Activated CD4-positive, alpha-beta T cell treated with anti-CD3 and anti-CD28 coated beads, Interleukin-2, amount 10 ng/mL, durations not matched to agents 24 days and 14 days (primary cell): ENCODE measurements around the gene LRCH1. TPM values are rescaled to one million over a fixed set of nuclear protein-coding genes. Genes with fewer than 3 reads are reported as not detected.

Experiments used
- DNase-seq: peaks from one replicate; pipeline ENCODE4 v3.0.0; 2022
- H3K27ac Mint-ChIP-seq: one replicate; pipeline ENCODE4 v1.8.0; 2022; ENCODE audit warnings: mild to moderate bottlenecking, mixed read lengths
- H3K27me3 Mint-ChIP-seq: one replicate; pipeline ENCODE4 v1.8.0; 2022; ENCODE audit warnings: mixed read lengths
- H3K36me3 Mint-ChIP-seq: one replicate; pipeline ENCODE4 v1.8.0; 2022; ENCODE audit warnings: low read depth, mild to moderate bottlenecking, mixed read lengths
- H3K4me1 Mint-ChIP-seq: one replicate; pipeline ENCODE4 v1.8.0; 2021; ENCODE audit warnings: mixed read lengths
- H3K4me3 Mint-ChIP-seq: one replicate; pipeline ENCODE4 v1.8.0; 2022; ENCODE audit warnings: mild to moderate bottlenecking, moderate library complexity, mixed read lengths
- H3K9me3 Mint-ChIP-seq: one replicate; pipeline ENCODE4 v1.8.0; 2021; ENCODE audit warnings: mixed read lengths
- intact Hi-C: fragments of 100-400 bp; cut with micrococcal nuclease; formaldehyde crosslinking; loops from one replicate; pipeline ENCODE4 v1.15.1; 2023
- total RNA-seq: library from RNA; stranded (reverse); gene quantifications from 2 replicates; pipeline ENCODE4 v1.2.3, GENCODE V29; 2022

LRCH1 gene
- total RNA-seq, 1 donor from 2014 or later, result 18.3 TPM

- no peak overlapping the region for H3K27ac Mint-ChIP-seq
- H3K9me3 Mint-ChIP-seq, result no peaks in the 10 kb centered on the region
- H3K4me3 Mint-ChIP-seq, result no peak overlapping the region
- H3K36me3 Mint-ChIP-seq, result no peaks in the 10 kb centered on the region
- intact Hi-C loops, result no loop called here
- peaks cover 19% of the 10 kb centered on the region for H3K27me3 Mint-ChIP-seq
- H3K4me1 Mint-ChIP-seq, result peaks cover 9% of the 10 kb centered on the region
- DNase-seq, result no peak
Observed at GRCh38 chr13:46543287-46543686, 9.7 kb upstream of the LRCH1 start.

GRCh38 chr13:46544208-46544607 lies 8.8 kb upstream of the LRCH1 start:
- intact Hi-C loops, result no loop called here
- DNase-seq, result no peak
- Mint-ChIP-seq H3K4me1 (peaks cover 9% of the 10 kb centered on the region), H3K27me3 (peaks cover 17% of the 10 kb centered on the region), H3K36me3 (no peaks in the 10 kb centered on the region), H3K9me3 (no peaks in the 10 kb centered on the region), H3K27ac (no peak overlapping the region), H3K4me3 (no peak overlapping the region)

GRCh38 chr13:46544811-46545210 lies 8.2 kb upstream of the LRCH1 start:
- intact Hi-C loops, result no loop called here
- Mint-ChIP-seq H3K4me3 (no peak overlapping the region), H3K4me1 (peaks cover 9% of the 10 kb centered on the region), H3K9me3 (no peaks in the 10 kb centered on the region), H3K27ac (no peak overlapping the region), H3K27me3 (peaks cover 17% of the 10 kb centered on the region), H3K36me3 (no peaks in the 10 kb centered on the region)
- DNase-seq, result no peak

- Mint-ChIP-seq H3K27me3 (peaks cover 15% of the 10 kb centered on the region), H3K4me3 (no peak overlapping the region), H3K27ac (no peak overlapping the region), H3K9me3 (no peaks in the 10 kb centered on the region), H3K4me1 (peaks cover 10% of the 10 kb centered on the region), H3K36me3 (no peaks in the 10 kb centered on the region)
- intact Hi-C loops, result no loop called here
- DNase-seq, result no peak
Observed at GRCh38 chr13:46546084-46546768, 6.7 kb upstream of the LRCH1 start.

GRCh38 chr13:46550822-46551221 lies 2.1 kb upstream of the LRCH1 start:
- Mint-ChIP-seq H3K36me3 (peaks cover 3% of the 10 kb centered on the region), H3K4me1 (peaks cover 27% of the 10 kb centered on the region), H3K9me3 (no peaks in the 10 kb centered on the region), H3K27me3 (peaks cover 12% of the 10 kb centered on the region), H3K27ac (no peak overlapping the region), H3K4me3 (no peak overlapping the region)
- intact Hi-C loops, result loop anchor here (1.0 to 10.0 kb wide), 7 partner anchors 20 to 1206 kb away; partner anchors contain the start of genes LCP1, TPT1 and ZC3H13
- no peak for DNase-seq

GRCh38 chr13:46551410-46552302 lies 1.3 kb upstream of the LRCH1 start:
- no peaks in the 10 kb centered on the region for H3K9me3 Mint-ChIP-seq
- peak; percentile 88 for DNase-seq
- peaks cover 34% of the 10 kb centered on the region for H3K4me1 Mint-ChIP-seq
- peak overlapping the region; percentile 97 for H3K4me3 Mint-ChIP-seq
- peak overlapping the region; percentile 29 for H3K27ac Mint-ChIP-seq
- intact Hi-C loops, result loop anchor here (1.0 to 10.0 kb wide), 7 partner anchors 21 to 1207 kb away; partner anchors contain the start of genes LCP1, TPT1 and ZC3H13
- peaks cover 9% of the 10 kb centered on the region for H3K27me3 Mint-ChIP-seq
- peaks cover 3% of the 10 kb centered on the region for H3K36me3 Mint-ChIP-seq

- peaks cover 38% of the 10 kb centered on the region for H3K4me1 Mint-ChIP-seq
- H3K27ac Mint-ChIP-seq, result peak overlapping the region; percentile 78
- peak; percentile 63 for DNase-seq
- H3K4me3 Mint-ChIP-seq, result peak overlapping the region; percentile 97
- H3K27me3 Mint-ChIP-seq, result peaks cover 9% of the 10 kb centered on the region
- no peaks in the 10 kb centered on the region for H3K9me3 Mint-ChIP-seq
- peaks cover 3% of the 10 kb centered on the region for H3K36me3 Mint-ChIP-seq
- intact Hi-C loops, result loop anchor here (5.0 to 10.0 kb wide), 5 partner anchors 60 to 1207 kb away; partner anchors contain the start of genes LCP1, TPT1 and ZC3H13
Observed at GRCh38 chr13:46552303-46552682, 677 bp upstream of the LRCH1 start.

GRCh38 chr13:46553521-46553885 lies 533 bp downstream of the LRCH1 start:
- no peak for DNase-seq
- peak overlapping the region; percentile 97 for H3K4me3 Mint-ChIP-seq
- H3K9me3 Mint-ChIP-seq, result no peaks in the 10 kb centered on the region
- peaks cover 9% of the 10 kb centered on the region for H3K27me3 Mint-ChIP-seq
- peak overlapping the region; percentile 90 for H3K27ac Mint-ChIP-seq
- intact Hi-C loops, result loop anchor here (1.0 to 10.0 kb wide), 6 partner anchors 40 to 1209 kb away; partner anchors contain the start of genes LCP1, TPT1 and ZC3H13
- peaks cover 3% of the 10 kb centered on the region for H3K36me3 Mint-ChIP-seq
- H3K4me1 Mint-ChIP-seq, result peaks cover 43% of the 10 kb centered on the region

GRCh38 chr13:46553886-46554858 lies 1.2 kb downstream of the LRCH1 start:
- Mint-ChIP-seq H3K36me3 (peaks cover 3% of the 10 kb centered on the region), H3K4me1 (peaks cover 45% of the 10 kb centered on the region), H3K4me3 (peak overlapping the region; percentile 97), H3K27me3 (peaks cover 6% of the 10 kb centered on the region), H3K27ac (peak overlapping the region; percentile 90), H3K9me3 (no peaks in the 10 kb centered on the region)
- peak; percentile 91 for DNase-seq
- intact Hi-C loops, result loop anchor here (1.0 to 10.0 kb wide), 10 partner anchors 24 to 1209 kb away; partner anchors contain the start of genes ESD, LCP1, TPT1 and ZC3H13

- DNase-seq, result no peak
- Mint-ChIP-seq H3K4me3 (peak overlapping the region; percentile 97), H3K27ac (no peak overlapping the region), H3K36me3 (peaks cover 3% of the 10 kb centered on the region), H3K4me1 (peaks cover 45% of the 10 kb centered on the region), H3K9me3 (no peaks in the 10 kb centered on the region), H3K27me3 (peaks cover 6% of the 10 kb centered on the region)
- intact Hi-C loops, result loop anchor here (1.0 to 10.0 kb wide), 9 partner anchors 23 to 1210 kb away; partner anchors contain the start of genes ESD, LCP1, TPT1 and ZC3H13
Observed at GRCh38 chr13:46554951-46555350, 2.0 kb downstream of the LRCH1 start.

GRCh38 chr13:46555722-46556417 lies 2.9 kb downstream of the LRCH1 start:
- no peak overlapping the region for H3K27ac Mint-ChIP-seq
- no peak overlapping the region for H3K4me3 Mint-ChIP-seq

GRCh38 chr13:46556418-46556779 lies 3.4 kb downstream of the LRCH1 start:
- H3K9me3 Mint-ChIP-seq, result no peaks in the 10 kb centered on the region
- intact Hi-C loops, result loop anchor here (10.0 kb wide), 2 partner anchors 502 to 1212 kb away; partner anchors contain the start of genes TPT1 and ZC3H13
- no peak for DNase-seq
- H3K27me3 Mint-ChIP-seq, result peaks cover 2% of the 10 kb centered on the region
- peaks cover 3% of the 10 kb centered on the region for H3K36me3 Mint-ChIP-seq
- no peak overlapping the region for H3K27ac Mint-ChIP-seq
- no peak overlapping the region for H3K4me3 Mint-ChIP-seq
- H3K4me1 Mint-ChIP-seq, result peaks cover 42% of the 10 kb centered on the region

More at GRCh38 chr13:46555722-46556417, 2.9 kb downstream of the LRCH1 start:
- Mint-ChIP-seq H3K9me3 (no peaks in the 10 kb centered on the region), H3K4me1 (peaks cover 45% of the 10 kb centered on the region), H3K36me3 (peaks cover 3% of the 10 kb centered on the region), H3K27me3 (peaks cover 4% of the 10 kb centered on the region)
- DNase-seq, result no peak
- intact Hi-C loops, result loop anchor here (2.0 to 10.0 kb wide), 3 partner anchors 241 to 1211 kb away; partner anchors contain the start of genes ESD, TPT1 and ZC3H13
